SU-DHL-6 (cell line): ENCODE measurements around the gene WFIKKN1.

ENCODE experiments used
- CTCF ChIP-seq: fragments of 200-600 bp; sonication (generic); IDR thresholded peaks from one replicate; pipeline ENCODE4 v1.5.1; 2017; ENCODE audit warnings: antibody characterized with exemption, mild to moderate bottlenecking, low read length, moderate library complexity; ENCODE audit not compliant: insufficient read depth, poor library complexity, severe bottlenecking
- EZH2phosphoT487 ChIP-seq: fragments of 200-600 bp; sonication (generic), shearing (Covaris generic); conservative IDR thresholded peaks from 2 replicates; pipeline ENCODE4 v1.6.1; 2018; ENCODE audit warnings: mild to moderate bottlenecking, antibody characterized with exemption, low read length, moderate library complexity, mixed read lengths

- no peak for TF ChIP-seq CTCF
- no peak for TF ChIP-seq EZH2phosphoT487
Measured at GRCh38 chr16:681746-682427, 51.1 kb downstream of the WFIKKN1 start.
